ENCODE measurements around the gene TASL. TPM values are rescaled to one million over a fixed set of nuclear protein-coding genes. Genes with fewer than 3 reads are reported as not detected.

The TASL gene
- polyA plus RNA-seq, 4 donors, result 0.49 to 1.4 (median 1.0) TPM; not detected in 1

DNA sequence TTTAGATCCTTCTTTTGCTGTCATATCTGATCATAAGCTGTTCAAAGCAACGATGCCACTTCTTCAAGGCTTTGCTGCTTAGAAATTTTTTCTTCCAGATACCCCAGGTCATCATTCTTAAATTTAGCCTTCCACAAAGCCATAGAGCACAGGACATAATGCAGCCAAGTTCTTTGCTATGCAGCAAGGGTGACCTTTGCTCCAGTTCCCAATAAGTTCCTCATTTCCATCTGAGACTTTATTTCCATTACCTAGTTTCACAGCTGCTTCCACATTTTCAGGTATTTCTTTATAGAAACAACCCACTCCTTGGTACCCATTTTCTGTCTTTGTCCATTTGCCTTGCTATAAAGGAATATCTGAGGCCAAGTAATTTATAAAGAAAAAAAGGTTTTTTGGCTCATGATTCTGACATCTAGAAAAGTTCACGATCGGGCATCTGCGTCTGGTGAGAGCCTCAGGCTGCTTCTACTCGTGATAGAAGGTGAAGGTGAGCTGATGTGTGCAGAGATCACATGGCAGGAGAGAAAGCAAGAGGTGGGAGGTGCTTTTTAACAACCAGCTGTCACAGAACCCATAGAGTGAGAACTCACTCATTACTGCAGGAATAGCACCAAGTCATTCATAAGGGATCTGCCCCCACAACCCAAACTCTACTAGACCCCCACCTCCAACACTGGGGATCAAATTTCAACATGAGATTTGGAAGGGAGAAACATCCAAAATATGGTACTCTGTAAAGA is 11.8 kb upstream of the TASL start:
- Histone ChIP-seq H3K36me3 (ENCODE audit: control insufficient read depth in 3 of 3, insufficient read depth in 2 of 3, low read depth in 1 of 3, low read length in 3 of 3) (no peaks in the 10 kb centered on the region), H3K4me3 (ENCODE audit: low read depth in 1 of 3, low read length in 3 of 3) (no peak overlapping the region), H3K27ac (ENCODE audit: low read depth in 1 of 3, low read length in 2 of 3) (no peak overlapping the region), H3K9me3 (ENCODE audit: control insufficient read depth in 2 of 2, insufficient read depth in 1 of 2, low read depth in 1 of 2, low read length in 1 of 2) (no peaks in the 10 kb centered on the region), H3K4me1 (ENCODE audit: control insufficient read depth in 3 of 3, insufficient read depth in 2 of 3, low read depth in 1 of 3, low read length in 2 of 3) (no peaks in the 10 kb centered on the region), H3K27me3 (ENCODE audit: control insufficient read depth in 3 of 3, insufficient read depth in 3 of 3, low read length in 3 of 3) (no peaks in the 10 kb centered on the region)
- 72 to 78% (median 74%) methylated on average over 5 of the region's 5 CpGs for WGBS, 3 donors
- FAIRE-seq (no peak), DNase-seq (peak in 1 of 2 donors; percentile 11)

DNA sequence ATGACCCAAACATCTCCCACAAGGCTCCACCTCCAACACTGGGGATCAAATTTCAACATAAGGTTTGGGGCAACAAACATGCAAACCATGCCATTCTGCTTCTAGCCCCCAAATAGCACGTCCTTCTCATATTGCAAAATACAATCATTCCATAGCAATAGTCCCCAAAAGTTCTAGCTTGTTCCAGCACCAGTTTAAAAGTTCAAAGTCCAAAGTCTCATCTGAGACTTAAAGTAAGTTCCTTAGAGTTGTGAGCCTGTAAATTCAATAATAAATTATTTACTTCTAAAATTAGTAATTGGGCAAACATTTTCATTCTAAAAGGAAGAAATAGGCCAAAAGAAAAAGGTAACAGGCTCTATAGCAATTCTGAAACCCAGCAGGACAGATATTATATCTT is 8.9 kb upstream of the TASL start:
- Histone ChIP-seq H3K36me3 (ENCODE audit: control insufficient read depth in 3 of 3, insufficient read depth in 2 of 3, low read depth in 1 of 3, low read length in 3 of 3) (no peaks in the 10 kb centered on the region), H3K4me3 (ENCODE audit: low read depth in 1 of 3, low read length in 3 of 3) (no peak overlapping the region), H3K27ac (ENCODE audit: low read depth in 1 of 3, low read length in 2 of 3) (no peak overlapping the region), H3K27me3 (ENCODE audit: control insufficient read depth in 3 of 3, insufficient read depth in 3 of 3, low read length in 3 of 3) (no peaks in the 10 kb centered on the region), H3K4me1 (ENCODE audit: control insufficient read depth in 3 of 3, insufficient read depth in 2 of 3, low read depth in 1 of 3, low read length in 2 of 3) (no peaks in the 10 kb centered on the region), H3K9me3 (ENCODE audit: control insufficient read depth in 2 of 2, insufficient read depth in 1 of 2, low read depth in 1 of 2, low read length in 1 of 2) (no peaks in the 10 kb centered on the region)
- WGBS, 3 donors, result 34 to 67% (median 65%) methylated on average over 1 of the region's 1 CpG
- DNase-seq (no peak), FAIRE-seq (no peak)

DNA sequence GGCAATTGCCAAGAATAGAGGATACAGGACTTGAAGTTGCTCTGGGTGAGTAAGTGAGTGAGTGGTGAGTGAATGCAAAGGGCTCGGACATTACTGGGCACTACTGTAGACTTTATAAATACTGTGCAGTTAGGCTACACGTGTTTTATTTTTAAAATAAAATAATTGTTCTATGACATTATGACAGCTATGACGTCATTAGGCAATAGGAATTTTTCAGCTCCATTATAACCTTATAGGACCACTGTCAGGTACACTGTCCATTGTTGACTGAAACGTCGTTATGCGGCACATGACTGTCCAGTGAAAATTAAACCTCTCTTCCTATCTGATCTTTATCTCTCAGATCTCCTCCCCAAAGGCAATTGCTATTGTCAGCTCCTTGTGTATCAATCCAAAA is 5.1 kb upstream of the TASL start:
- DNase-seq, result no peak
- Histone ChIP-seq H3K36me3 (ENCODE audit: control insufficient read depth in 3 of 3, insufficient read depth in 2 of 3, low read depth in 1 of 3, low read length in 3 of 3) (no peaks in the 10 kb centered on the region), H3K27me3 (ENCODE audit: control insufficient read depth in 3 of 3, insufficient read depth in 3 of 3, low read length in 3 of 3) (no peaks in the 10 kb centered on the region), H3K4me1 (ENCODE audit: control insufficient read depth in 3 of 3, insufficient read depth in 2 of 3, low read depth in 1 of 3, low read length in 2 of 3) (no peaks in the 10 kb centered on the region), H3K27ac (ENCODE audit: low read depth in 1 of 3, low read length in 2 of 3) (no peak overlapping the region), H3K4me3 (ENCODE audit: low read depth in 1 of 3, low read length in 3 of 3) (no peak overlapping the region), H3K9me3 (ENCODE audit: control insufficient read depth in 2 of 2, insufficient read depth in 1 of 2, low read depth in 1 of 2, low read length in 1 of 2) (no peaks in the 10 kb centered on the region)
- 76 to 89% (median 84%) methylated on average over 6 of the region's 6 CpGs for WGBS, 3 donors
- no peak for FAIRE-seq

DNA sequence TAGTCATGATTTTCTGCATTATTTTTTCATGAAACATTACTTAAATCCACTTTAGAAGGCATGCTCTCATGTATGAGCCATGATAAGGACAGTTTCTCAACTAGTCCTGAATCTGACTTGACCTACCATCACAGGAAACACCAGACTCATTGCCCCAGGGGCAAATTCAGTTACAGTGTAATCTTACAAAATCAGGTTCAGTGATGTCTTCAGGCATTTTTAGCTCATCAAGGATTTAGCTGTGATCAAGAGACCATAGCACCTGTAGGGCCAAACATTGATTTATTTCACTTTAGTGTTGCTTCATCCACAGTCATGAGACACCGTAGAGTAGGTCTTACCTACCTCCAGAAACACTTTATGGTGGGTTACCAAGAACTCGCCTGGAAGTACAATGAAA is 3.1 kb upstream of the TASL start:
- no peak overlapping the region for H3K27ac ChIP-seq (ENCODE audit: low read depth in 1 of 3, low read length in 2 of 3)
- H3K4me1 ChIP-seq (ENCODE audit: control insufficient read depth in 3 of 3, insufficient read depth in 2 of 3, low read depth in 1 of 3, low read length in 2 of 3), result no peaks in the 10 kb centered on the region
- no peaks in the 10 kb centered on the region for H3K9me3 ChIP-seq (ENCODE audit: control insufficient read depth in 2 of 2, insufficient read depth in 1 of 2, low read depth in 1 of 2, low read length in 1 of 2)
- FAIRE-seq, result no peak
- no peak for DNase-seq
- no peaks in the 10 kb centered on the region for H3K36me3 ChIP-seq (ENCODE audit: control insufficient read depth in 3 of 3, insufficient read depth in 2 of 3, low read depth in 1 of 3, low read length in 3 of 3)
- WGBS, 3 donors, result 63 to 97% (median 91%) methylated on average over 2 of the region's 2 CpGs
- no peaks in the 10 kb centered on the region for H3K27me3 ChIP-seq (ENCODE audit: control insufficient read depth in 3 of 3, insufficient read depth in 3 of 3, low read length in 3 of 3)
- no peak overlapping the region for H3K4me3 ChIP-seq (ENCODE audit: low read depth in 1 of 3, low read length in 3 of 3)

DNA sequence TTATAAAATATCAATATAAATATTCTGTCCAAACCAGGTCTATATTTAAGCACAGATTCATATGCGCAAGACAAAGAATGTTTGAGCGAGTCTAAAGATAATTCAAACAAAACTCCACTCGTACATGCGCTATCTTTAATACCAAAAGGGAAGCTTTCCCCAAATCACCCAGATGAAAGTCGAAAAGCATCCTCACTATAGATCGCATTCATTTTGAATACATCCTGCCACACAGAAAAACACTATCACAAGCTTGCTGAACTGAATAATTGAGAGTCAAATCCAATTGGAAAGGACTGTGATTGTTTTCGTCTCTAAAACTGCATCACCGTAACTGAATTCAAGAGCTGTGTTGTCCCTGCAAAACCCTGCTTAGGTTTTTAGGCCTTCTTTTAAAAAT is 685 bp downstream of the TASL start:
- peaks cover 0 to 4% (median 0%) of the 10 kb centered on the region in 3 donors for H3K4me1 ChIP-seq (ENCODE audit: control insufficient read depth in 3 of 3, insufficient read depth in 2 of 3, low read depth in 1 of 3, low read length in 2 of 3)
- H3K36me3 ChIP-seq (ENCODE audit: control insufficient read depth in 3 of 3, insufficient read depth in 2 of 3, low read depth in 1 of 3, low read length in 3 of 3), result no peaks in the 10 kb centered on the region
- H3K27me3 ChIP-seq (ENCODE audit: control insufficient read depth in 3 of 3, insufficient read depth in 3 of 3, low read length in 3 of 3), result no peaks in the 10 kb centered on the region
- H3K4me3 ChIP-seq (ENCODE audit: low read depth in 1 of 3, low read length in 3 of 3), result no peak overlapping the region
- peak overlapping the region in 2 of 3 donors; percentile 32 to 54 for H3K27ac ChIP-seq (ENCODE audit: low read depth in 1 of 3, low read length in 2 of 3)
- no peaks in the 10 kb centered on the region for H3K9me3 ChIP-seq (ENCODE audit: control insufficient read depth in 2 of 2, insufficient read depth in 1 of 2, low read depth in 1 of 2, low read length in 1 of 2)
- DNase-seq (no peak), FAIRE-seq (no peak)
- 67 to 93% (median 78%) methylated on average over 8 of the region's 8 CpGs for WGBS, 3 donors

DNA sequence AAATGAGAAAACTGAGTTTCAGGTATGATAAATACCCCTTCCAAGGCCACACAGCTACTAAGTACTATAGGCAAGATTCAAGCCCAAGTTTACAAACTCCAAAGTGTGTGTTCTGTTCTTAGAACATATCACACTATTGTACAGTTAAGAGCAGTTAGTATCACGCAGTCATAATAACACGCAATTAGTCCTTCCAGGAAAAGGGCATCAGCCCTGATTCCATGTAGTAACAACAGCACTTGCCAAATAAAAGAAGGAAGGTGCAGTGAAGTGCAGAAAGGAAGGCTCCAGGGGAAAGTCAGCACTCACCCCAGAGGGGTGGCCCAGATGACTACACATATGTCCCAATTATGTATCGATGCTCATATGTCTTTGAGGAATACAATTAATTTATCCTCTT is 4.4 kb downstream of the TASL start:
- Histone ChIP-seq H3K27ac (ENCODE audit: low read depth in 1 of 3, low read length in 2 of 3) (peak overlapping the region in 1 of 3 donors; percentile 53), H3K4me1 (ENCODE audit: control insufficient read depth in 3 of 3, insufficient read depth in 2 of 3, low read depth in 1 of 3, low read length in 2 of 3) (peaks cover 0 to 4% (median 0%) of the 10 kb centered on the region in 3 donors), H3K36me3 (ENCODE audit: control insufficient read depth in 3 of 3, insufficient read depth in 2 of 3, low read depth in 1 of 3, low read length in 3 of 3) (no peaks in the 10 kb centered on the region), H3K27me3 (ENCODE audit: control insufficient read depth in 3 of 3, insufficient read depth in 3 of 3, low read length in 3 of 3) (no peaks in the 10 kb centered on the region), H3K9me3 (ENCODE audit: control insufficient read depth in 2 of 2, insufficient read depth in 1 of 2, low read depth in 1 of 2, low read length in 1 of 2) (no peaks in the 10 kb centered on the region), H3K4me3 (ENCODE audit: low read depth in 1 of 3, low read length in 3 of 3) (no peak overlapping the region)
- peak in 1 of 2 donors; percentile 2 for DNase-seq
- 74 to 90% (median 77%) methylated on average over 3 of the region's 3 CpGs for WGBS, 3 donors
- no peak for FAIRE-seq

DNA sequence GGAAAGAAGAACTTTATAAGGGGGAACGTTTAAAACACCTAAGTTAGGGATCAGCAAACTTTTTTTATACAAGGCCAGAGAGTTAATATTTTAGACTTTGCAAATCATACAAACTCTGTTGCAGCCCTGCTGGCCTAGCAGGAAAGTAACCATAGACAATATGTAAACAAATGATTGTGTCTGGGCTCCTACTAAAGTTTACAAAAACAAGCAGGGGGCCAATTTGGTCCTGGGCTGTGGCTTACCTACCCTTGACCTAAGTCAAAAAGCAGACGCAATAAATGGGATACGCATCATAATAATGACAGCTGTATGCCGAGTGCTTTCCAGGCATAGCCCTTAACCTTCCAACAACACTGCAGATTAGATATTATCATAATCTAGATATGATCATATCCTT is 4.9 kb downstream of the TASL start:
- Histone ChIP-seq H3K9me3 (ENCODE audit: control insufficient read depth in 2 of 2, insufficient read depth in 1 of 2, low read depth in 1 of 2, low read length in 1 of 2) (no peaks in the 10 kb centered on the region), H3K4me3 (ENCODE audit: low read depth in 1 of 3, low read length in 3 of 3) (no peak overlapping the region), H3K27ac (ENCODE audit: low read depth in 1 of 3, low read length in 2 of 3) (peak overlapping the region in 2 of 3 donors; percentile 16 to 53), H3K27me3 (ENCODE audit: control insufficient read depth in 3 of 3, insufficient read depth in 3 of 3, low read length in 3 of 3) (no peaks in the 10 kb centered on the region), H3K36me3 (ENCODE audit: control insufficient read depth in 3 of 3, insufficient read depth in 2 of 3, low read depth in 1 of 3, low read length in 3 of 3) (no peaks in the 10 kb centered on the region), H3K4me1 (ENCODE audit: control insufficient read depth in 3 of 3, insufficient read depth in 2 of 3, low read depth in 1 of 3, low read length in 2 of 3) (peaks cover 0 to 4% (median 0%) of the 10 kb centered on the region in 3 donors)
- DNase-seq (peak in 1 of 2 donors; percentile 1), FAIRE-seq (no peak)
- 36 to 59% (median 55%) methylated on average over 4 of the region's 4 CpGs for WGBS, 3 donors

DNA sequence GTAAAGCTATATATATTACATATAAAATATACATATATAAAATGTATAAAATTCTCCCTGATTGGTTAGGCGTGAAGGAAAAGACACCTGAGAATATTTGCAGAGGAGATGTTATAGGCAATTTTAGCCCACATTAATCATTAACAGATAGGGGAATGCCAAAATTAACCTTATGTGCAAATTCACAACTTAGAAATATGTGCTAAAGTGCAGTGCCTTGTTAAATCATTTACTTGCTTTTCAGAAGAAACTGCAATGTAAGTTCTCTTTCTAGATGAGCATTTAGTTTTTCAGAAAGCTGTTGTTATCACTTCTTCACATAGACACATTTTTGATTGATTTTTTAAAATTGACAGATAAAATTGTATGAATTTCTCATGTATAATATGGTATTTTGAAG is 5.6 kb downstream of the TASL start:
- Histone ChIP-seq H3K36me3 (ENCODE audit: control insufficient read depth in 3 of 3, insufficient read depth in 2 of 3, low read depth in 1 of 3, low read length in 3 of 3) (no peaks in the 10 kb centered on the region), H3K4me1 (ENCODE audit: control insufficient read depth in 3 of 3, insufficient read depth in 2 of 3, low read depth in 1 of 3, low read length in 2 of 3) (peaks cover 0 to 4% (median 0%) of the 10 kb centered on the region in 3 donors), H3K27me3 (ENCODE audit: control insufficient read depth in 3 of 3, insufficient read depth in 3 of 3, low read length in 3 of 3) (no peaks in the 10 kb centered on the region), H3K27ac (ENCODE audit: low read depth in 1 of 3, low read length in 2 of 3) (peak overlapping the region in 1 of 3 donors; percentile 53), H3K4me3 (ENCODE audit: low read depth in 1 of 3, low read length in 3 of 3) (no peak overlapping the region), H3K9me3 (ENCODE audit: control insufficient read depth in 2 of 2, insufficient read depth in 1 of 2, low read depth in 1 of 2, low read length in 1 of 2) (no peaks in the 10 kb centered on the region)
- peak in 1 of 2 donors; percentile 17 for DNase-seq
- no peak for FAIRE-seq
- 13 to 62% (median 29%) methylated on average over 1 of the region's 1 CpG for WGBS, 3 donors

DNA sequence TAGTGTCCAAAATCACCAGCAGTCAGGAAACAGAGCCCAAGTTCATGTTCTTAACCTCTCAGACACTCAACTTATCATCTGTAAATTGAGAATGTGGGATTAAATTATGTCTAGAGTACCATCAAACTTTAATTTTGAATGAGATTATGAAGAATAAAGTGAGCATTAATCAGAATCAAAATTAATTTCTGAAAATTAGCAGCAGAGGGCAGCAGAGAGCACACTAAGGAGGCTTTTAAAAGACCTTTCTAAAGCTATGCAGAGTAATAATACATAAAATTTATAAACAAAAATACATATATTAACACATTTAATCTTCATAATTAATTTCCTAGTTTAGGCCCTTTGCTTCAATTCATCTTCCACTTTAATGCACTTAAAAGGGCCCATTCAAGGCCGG is 7.1 kb downstream of the TASL start:
- WGBS, 3 donors, result 54 to 89% (median 70%) methylated on average over 1 of the region's 1 CpG
- FAIRE-seq (peak; percentile 73), DNase-seq (peak; percentile 5 to 23)

More for the DNA sequence above, 7.1 kb downstream of the TASL start:
- H3K4me3 ChIP-seq (ENCODE audit: low read depth in 1 of 3, low read length in 3 of 3), result no peak overlapping the region
- H3K4me1 ChIP-seq (ENCODE audit: control insufficient read depth in 3 of 3, insufficient read depth in 2 of 3, low read depth in 1 of 3, low read length in 2 of 3), result peaks cover 0 to 4% (median 0%) of the 10 kb centered on the region in 3 donors
- H3K27me3 ChIP-seq (ENCODE audit: control insufficient read depth in 3 of 3, insufficient read depth in 3 of 3, low read length in 3 of 3), result no peaks in the 10 kb centered on the region
- H3K36me3 ChIP-seq (ENCODE audit: control insufficient read depth in 3 of 3, insufficient read depth in 2 of 3, low read depth in 1 of 3, low read length in 3 of 3), result no peaks in the 10 kb centered on the region
- H3K9me3 ChIP-seq (ENCODE audit: control insufficient read depth in 2 of 2, insufficient read depth in 1 of 2, low read depth in 1 of 2, low read length in 1 of 2), result no peaks in the 10 kb centered on the region
- H3K27ac ChIP-seq (ENCODE audit: low read depth in 1 of 3, low read length in 2 of 3), result no peak overlapping the region
